DLD1 (cell line): ENCODE data around the gene KIF23.

Source experiments
- in situ Hi-C: cut with HindIII; loops from 2 replicates; pipeline ENCODE4 v1.10.0; 2017; ENCODE audit warnings: low sequenced_read_pairs

Gene KIF23

DNA sequence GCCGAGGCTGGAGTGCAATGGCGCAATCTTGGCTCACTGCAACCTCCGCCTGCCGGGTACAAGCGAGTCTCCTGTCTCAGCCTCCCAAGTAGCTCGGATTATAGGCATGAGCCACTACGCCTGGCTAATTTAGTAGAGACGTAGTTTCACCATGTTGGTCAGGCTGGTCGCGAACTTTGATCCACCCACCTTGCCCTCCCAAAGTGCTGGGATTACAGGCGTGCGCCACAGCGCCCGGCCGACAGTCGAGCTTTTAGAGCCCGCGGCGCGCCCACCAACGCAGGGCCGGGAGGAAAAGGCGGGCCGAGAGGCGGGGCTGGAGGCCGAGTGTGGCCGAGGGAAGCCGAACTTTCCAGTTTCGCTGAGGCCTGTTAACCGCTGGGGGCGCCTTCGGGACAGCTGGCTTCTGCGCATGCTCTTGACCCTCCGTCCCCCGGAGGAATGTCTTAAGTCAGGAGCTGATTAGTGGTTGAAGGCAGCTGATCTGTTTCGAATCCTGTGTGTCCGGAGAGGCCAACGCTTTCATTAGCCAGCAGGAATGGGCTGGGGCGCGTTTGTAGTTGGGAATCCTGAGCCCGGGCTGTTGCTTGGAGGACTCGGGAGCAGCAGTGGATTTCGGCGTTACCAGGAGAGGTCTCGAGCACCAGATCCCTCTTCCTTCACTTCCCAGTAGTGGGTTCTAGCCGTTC lies 48.5 kb downstream of the KIF23 start:
- in situ Hi-C loops, result no loop called here

DNA sequence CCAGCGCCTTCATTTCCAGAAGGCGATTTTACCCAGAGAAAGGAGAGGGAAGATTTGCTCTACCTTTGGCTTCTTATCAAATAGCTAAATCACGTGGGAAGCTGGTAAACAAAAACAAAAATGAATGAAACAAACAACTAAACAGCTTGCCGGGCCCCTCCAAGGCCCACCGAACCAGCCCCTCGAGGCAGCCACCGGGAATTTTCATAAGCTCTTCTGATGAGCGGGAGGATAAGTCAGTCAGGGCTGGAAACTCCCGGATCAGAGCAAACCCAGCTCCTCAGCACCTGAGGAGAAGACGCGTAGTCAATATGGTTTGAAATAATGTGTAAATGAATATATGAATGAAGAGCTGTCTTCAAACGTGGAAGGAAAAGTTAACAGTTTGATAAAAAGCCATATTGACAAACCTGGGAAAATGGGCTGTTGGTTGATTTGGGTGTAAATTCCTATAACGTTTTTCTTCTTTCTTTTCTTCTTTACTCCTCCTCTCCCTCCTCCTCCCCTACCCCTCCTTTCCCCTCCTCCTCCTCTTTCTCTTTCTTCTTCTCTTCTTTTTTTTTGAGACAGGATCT lies 49.1 kb downstream of the KIF23 start:
- in situ Hi-C loops, result no loop called here

DNA sequence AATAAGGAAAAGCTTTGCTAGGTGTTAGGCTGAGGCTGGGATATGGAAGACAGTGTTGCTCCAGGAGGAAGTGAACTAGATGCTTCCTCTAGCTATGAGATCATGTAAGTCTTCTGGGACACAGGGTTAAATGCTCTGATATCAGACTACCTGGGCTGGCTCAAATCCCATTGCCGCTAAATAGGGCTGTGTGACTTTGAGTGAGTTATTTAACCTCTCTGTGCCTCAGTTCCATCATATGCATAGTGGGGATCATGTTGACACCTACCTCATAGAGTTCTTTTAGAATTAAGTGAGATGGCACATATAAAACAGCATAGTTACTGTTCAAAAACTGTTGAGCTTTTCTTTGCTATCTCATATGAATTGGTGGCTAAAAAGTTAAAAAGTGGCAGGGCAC lies 51.1 kb downstream of the KIF23 start:
- in situ Hi-C loops, result no loop called here

DNA sequence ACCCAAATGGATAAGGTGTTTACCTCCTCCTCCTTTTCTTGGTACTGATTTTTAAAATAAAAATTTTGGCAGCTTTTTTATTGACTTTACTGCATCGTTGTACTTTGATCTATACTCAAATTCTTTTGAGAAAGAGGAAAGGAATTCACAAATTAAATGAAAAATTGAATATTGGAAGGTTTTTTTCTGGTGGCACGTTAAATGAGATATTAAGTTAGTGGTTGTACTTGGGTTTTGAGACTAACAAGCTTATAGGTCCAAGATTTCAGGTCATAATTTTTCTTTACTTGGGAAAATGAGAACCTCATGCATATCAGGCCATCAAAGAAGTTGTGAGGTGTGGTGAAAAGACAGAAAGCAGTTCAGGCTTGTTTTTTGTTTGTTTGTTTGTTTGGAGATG lies 52.6 kb downstream of the KIF23 start:
- in situ Hi-C loops, result no loop called here

DNA sequence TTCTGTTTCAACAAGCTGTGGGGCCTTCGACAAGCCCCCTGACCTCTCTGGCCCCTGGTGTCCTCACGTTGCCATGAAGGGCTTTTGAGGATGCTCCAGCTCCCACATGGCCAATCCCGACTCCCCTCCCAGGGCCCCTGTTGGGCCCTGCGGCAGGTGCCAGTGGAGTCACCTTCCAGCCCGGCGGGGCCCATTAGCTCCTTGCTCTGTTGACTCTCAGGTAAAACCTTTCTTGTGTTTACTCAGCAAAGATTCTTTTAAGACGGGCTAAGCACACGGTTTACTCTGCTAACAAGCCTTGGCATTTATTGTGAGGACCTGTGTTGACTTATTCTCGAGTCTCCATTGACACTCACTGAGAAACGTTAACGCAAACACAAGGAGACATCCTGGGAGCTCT lies 53.5 kb downstream of the KIF23 start:
- in situ Hi-C loops, result no loop called here

DNA sequence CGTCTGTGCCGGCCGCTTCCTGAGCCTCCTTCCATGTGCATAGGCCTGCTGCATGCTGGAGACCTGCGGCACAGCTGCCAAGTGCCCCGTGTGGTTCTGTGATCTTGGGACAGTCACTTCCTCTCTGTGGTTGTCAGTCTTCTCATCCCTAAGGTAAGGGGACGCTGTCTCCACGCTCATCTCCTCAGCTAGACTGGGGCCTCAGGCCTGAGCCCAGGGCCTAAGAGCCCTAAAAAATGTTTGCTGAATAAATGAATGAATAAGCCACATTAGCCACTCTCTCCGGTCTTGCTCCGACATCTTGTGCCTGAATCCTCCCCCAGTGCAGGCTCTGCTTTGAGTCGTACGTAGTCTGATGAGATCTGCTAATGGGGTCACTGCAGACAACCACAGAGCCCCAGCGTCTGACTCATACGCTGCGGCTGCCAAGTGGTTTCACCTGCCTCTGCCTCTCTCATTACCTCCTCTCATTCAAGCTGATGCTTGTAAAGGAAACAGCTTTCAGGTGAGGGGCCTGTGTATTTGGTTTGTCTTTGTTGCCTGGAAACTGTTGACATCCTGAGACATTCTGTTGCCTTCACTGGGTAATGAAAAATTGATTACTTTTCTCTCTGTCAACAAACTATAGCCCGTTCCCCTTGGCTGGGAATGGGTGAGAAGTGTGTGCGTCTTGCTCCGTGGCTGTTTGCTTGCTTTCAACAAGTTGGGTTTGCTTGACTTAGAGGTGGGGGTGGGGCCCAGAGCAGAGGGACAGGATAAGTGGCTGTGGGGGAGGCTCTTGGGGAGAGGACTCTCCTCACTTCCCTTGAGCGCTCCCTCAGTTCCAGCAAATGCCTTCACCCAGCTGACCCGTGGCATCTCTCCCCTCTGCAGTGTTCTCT lies 54.3 kb downstream of the KIF23 start:
- in situ Hi-C loops, result no loop called here

DNA sequence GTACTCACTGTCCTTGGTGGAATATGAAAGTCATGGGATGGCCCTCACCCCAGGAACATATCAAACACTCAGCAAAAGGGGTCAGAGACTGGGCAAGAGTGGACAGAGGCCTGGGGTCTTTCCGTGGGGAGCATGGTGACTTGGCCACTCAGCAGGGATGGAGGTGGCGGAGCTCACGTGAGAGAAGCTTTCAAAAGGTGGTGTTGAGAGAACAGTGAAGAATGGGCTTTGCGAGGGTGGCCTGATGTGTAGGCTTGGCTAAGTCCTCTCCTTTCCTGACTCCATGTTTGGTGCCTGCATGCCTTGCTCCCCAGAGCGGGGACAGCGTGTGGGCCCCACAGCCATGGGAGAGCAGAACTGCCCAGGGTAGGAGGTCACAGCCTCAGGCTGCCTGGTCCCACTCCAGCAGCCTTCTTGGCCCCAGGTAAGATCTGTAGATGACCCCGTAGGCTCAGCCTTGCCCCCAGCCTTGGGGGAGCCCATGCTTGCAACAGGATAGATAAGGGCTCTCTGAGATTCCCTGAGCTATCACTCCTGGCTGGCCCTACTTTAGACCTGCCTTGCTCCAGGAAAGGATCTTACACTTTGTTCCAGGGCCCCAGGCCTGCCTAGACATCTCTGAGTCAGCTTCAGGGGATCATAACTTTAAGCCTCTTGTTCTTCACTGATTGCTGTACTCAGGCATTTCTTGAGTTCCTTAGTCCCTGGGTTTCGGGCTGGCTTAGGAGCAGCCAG lies 55.5 kb downstream of the KIF23 start:
- in situ Hi-C loops, result no loop called here

DNA sequence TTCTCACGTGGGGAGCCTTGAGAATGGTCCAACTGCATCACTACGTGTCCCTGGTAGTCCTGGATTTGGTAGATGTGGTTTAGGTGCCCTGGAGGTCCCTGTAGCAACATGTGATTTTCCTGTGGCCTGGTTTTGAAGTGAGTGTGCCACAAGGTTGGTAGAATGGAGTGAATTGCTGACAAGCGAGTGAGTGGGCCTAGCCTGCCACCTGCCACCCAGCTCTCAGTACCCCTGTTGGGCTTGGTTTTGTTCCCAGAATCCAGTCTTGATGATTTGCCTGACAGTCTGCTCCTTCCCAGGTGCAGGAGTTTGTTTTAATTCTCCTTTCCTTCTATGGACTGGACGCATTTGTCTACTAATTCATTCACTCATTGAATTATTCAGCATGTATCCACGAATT lies 57.9 kb downstream of the KIF23 start:
- in situ Hi-C loops, result no loop called here

DNA sequence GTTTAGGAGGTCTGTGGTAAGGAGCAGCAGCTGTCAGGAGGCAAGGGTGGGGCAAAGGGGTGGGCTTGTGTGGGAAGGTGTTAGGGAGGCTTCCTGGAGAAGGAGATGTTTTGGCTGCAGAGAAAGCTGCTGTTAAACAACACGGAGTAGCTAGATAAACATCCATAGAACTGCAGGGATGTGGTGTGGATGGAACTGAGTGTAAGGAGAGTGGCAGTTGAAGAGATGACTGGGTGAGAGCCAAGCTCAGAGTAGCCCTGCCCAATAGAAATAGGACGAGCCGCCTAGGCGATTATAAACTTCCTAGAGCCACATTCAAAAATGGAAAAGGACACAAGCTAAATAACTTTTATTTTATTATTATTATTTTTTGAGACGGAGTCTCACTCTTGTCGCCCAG lies 58.4 kb downstream of the KIF23 start:
- in situ Hi-C loops, result no loop called here

DNA sequence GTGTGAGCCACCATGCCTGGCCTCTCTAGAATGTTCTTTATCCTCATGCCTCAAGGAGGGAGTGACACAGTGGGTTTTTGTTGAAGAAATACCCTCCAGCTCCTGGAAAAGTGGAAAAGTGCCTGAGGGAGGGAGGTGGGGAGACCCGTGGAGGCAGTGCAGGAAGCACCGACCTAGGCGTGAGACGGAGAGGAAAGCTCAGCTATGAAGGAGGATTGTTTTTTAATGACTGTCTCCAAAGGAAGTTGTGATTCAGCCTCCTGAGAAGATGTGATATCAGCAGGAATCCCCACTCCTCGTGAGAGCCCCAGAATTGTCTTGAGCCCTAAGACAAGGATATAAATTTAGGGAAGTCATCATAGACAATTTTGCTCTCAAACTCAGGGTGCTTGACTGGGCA lies 60.1 kb downstream of the KIF23 start:
- in situ Hi-C loops, result no loop called here

DNA sequence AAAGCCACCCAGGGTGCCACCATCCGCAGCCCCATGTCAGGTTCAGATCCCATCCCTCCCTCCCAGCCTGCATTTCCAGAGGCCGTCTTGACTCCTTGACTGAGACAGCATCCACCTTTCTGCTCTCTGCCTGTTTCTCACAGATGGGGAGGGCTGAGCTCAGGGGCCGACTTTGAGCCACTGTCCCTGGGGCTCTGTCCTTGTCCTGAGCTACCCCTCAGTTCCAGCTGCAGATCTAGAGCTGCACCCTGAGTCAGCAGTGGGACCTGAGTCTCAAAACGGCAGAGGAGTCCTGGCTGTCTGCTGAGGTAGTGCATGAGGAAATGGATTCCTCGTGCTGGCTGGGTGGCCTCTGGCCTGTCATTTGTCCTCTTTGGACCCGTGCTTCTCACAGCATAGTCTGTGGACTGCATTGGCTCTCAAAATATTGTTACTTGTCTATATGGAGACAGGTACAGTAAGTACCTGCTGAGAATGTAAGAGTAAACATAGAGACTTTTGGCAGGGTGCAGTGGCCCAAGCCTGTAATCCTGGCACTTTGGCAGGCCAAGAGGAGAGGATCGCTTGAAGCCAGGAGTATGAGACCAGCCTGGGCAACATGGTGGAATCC lies 60.8 kb downstream of the KIF23 start:
- in situ Hi-C loops, result no loop called here

DNA sequence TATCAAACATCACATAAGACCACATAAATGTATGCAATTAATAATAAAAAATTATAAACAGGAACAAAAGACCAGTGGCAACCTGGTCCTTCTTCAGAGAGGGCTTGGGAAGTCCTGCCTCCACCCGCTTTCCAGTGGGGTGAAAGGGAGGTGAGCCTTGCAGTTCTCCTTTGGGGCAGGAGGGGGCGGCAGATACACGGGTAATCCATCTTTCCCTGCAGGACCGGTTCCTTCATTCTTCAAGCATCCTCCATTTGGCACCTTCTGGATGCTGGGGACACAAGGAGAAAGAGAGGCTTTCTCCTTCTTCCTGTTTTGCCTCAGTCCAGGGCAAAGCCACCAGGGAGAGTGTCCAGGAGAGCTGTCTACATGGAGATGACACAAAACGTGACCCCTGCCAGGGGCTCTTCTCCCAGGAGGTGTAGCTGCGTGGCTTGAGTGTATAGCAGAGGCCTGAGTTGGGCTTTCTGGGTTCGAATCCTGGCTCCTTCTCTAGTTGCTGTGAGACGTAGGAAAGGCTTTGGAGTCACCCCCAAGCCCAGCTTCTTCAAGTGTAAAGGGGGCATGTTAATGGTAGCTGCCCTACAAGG lies 61.7 kb downstream of the KIF23 start:
- in situ Hi-C loops, result no loop called here

DNA sequence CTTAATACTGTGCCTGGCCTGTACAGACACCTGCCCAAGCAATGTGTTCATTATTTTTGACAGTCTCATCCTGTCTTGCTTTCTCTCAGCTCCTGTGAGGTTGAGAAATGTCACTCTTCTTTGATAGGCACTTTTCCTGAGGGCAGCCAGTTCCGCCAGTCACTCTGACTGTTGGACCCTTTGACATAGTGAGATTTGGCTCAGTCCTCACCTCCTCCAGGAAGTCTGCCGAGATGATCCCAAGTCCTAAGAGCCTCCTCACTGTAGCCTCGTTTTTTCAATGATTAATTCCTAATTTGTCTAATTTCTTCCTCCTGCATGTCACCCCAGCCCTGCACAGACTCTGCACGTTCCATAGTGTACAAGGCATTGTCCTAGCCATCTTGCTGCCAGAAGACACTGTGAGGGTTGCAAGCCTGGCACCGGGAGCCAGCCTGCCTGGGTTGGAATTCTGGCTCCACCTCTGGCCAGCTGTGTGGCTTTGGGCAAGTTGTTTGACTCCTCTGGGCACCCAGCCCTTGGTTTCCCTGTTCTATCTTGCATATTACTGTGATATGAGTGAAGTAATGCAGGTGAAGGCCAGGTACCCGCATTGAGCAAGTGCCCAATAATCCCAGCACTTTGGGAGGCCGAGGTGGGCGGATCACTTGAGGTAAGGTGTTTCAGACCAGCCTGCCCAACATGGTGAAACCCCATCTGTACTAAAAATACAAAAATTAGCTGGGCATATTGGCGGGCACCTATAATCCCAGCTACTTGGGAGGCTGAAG lies 62.7 kb downstream of the KIF23 start:
- in situ Hi-C loops, result no loop called here

DNA sequence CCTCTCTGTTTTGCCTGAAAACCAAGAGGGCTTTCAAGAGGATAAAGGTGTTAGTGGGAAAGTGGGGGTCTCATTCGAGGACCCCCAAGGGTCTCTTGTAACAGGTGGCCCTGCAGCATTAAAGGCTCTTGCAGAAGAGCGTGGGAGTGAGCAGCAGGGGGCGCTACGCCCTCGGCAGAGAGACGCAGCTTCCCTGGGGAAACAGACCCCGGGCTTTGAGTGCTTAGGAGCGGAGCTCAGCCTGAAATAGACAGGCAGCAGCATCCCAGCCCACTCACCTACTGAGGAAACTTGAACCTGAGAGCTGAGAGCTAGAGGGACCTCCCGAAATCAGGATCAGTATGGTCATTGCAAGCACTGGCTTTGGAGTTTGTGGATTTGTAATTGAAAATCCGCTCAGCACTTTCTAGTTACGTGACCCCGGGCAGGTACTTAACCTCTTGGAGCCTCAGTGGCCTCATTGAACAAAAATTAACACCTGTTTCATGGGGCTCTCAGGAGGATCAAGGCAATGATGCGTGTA lies 64.2 kb downstream of the KIF23 start:
- in situ Hi-C loops, result no loop called here

DNA sequence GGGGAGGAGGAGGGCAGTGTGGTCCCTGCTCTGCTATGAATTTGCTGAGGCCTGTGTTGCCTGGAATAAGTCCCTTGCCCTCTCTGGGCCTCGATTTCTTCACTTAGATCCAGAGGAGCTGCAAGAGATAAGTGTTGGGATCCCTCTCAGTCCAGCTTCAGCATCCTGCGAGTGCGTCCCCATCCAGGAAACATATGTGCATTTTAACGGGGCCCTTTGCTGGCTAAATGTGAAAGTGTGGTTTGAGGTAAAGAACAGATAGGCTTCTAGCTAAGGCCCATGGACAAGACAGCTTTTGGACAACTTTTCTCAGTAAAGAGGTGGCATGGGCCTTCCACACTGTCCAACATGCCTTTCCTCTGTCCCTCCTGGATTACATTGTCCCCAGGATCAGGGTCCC lies 64.9 kb downstream of the KIF23 start:
- in situ Hi-C loops, result no loop called here

DNA sequence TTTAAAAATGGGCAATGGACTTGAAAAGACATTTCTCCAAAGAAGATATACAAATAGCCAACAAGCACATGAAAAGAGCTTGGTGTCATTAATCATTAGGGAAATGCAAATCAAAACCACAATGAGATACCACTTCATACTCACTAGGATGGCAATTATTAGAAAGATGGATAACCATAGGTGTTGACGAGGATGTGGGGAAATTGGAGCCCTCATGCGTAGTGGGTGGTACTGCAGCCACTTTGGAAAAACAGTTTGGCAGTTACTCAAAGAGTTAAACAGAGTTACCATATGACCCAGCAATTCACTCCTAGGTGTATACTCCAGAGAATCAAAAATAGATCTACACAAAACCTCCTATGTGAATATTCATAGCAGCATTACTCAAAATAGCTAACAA lies 65.8 kb downstream of the KIF23 start:
- in situ Hi-C loops, result no loop called here

DNA sequence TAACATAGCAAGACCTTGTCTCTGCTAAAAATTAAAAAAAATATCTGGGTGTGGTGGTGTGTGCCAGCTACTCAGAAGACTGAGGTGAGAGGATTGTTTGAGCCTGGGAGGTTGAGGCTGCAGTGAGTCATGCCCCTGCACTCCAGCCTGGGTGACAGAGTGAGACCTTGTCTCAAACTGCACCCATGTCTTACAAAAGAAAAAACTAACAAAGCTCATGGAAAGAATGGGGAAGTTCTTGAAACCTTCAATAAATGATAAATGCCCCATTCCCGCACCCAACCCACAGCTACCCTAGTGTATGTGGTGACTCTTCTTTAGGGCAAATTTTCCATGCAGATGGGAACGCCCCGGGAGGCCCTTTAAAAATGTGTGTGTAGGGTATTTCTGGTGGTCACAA lies 66.8 kb downstream of the KIF23 start:
- in situ Hi-C loops, result no loop called here

DNA sequence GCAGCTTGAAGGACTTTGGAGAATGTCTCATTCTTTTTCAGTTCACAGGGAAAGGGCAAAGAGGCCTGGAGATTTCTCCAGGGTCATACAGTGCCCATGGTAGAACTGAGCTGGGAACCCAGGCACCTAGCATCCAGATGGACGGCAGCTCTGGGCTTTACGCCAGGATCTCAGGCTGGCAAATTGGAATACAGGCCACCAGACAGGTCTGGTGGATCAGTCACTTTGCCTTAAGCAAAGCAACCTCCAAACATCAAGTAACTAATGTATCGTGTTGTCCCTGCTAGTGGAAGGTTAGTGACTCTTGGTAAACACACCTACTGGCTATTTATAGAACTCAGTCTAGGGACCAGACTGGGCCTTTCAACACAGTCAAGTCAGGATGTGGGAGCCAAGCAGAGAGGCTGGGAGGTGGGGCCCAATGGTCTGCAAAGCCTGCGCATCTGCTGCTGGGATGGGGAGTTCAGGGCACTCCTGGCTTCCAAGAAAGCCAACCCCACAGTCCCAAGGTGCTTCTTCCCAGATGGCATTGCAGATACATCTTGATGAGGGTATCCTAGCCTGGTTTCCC lies 68.6 kb downstream of the KIF23 start:
- in situ Hi-C loops, result no loop called here

DNA sequence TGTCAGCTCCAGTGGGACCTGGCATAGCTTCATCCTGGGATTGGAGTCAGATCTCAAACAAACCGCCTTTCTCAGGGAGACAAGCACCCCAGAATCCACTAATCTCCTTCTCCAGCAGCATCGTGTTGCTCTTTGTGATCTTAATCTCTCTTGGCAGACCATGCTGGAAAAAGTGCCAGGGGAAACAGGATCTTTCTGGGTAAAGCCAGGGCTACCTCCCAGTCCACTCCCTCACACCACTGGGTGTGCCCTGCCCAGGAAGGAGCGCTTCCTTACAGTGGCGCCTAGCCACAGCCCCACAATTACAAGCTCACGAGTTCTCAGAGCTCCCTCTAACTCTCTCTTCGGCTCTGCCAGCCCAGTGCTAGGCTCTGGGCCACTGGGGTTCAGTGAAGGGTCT lies 70.7 kb downstream of the KIF23 start:
- in situ Hi-C loops, result no loop called here
